NCI-H1092 (cell line): ENCODE measurements around the gene GRM8.
A peak's percentile ranks its signal among the peaks of the same experiment; 100 is the strongest.
"Not testable (repeated sequence)": the region's sequence is repeated elsewhere in the genome, so short reads cannot be mapped to it uniquely, and the experiment has no call there.

Source experiments
- DNase-seq: peaks from one replicate; lab custom pipeline; 2025; lab: John Stamatoyannopoulos, UW

GRM8 gene

DNA sequence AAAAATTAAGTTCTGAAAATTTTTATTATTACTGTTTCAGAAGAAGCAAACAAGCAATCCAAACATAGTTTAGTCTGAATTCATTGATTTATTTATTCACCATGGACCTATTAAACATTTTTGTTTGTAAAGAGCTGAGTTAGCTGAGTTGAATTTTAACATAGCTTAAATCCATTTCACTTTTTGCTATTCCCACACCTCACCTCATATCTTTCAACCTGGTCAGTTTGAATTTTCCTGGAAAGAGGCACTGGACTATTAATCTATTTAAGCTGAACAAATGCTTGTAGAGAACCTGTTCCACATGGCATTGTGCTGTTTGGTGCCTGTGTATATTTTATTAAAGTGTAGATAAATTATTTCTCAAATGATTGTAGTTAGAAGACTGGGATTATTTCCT, 344.2 kb downstream of the GRM8 start:
- not testable (repeated sequence) for DNase-seq

GRCh38 chr7:126907657-126908056, 345.1 kb downstream of the GRM8 start:
- DNase-seq, result not testable (repeated sequence)

DNA sequence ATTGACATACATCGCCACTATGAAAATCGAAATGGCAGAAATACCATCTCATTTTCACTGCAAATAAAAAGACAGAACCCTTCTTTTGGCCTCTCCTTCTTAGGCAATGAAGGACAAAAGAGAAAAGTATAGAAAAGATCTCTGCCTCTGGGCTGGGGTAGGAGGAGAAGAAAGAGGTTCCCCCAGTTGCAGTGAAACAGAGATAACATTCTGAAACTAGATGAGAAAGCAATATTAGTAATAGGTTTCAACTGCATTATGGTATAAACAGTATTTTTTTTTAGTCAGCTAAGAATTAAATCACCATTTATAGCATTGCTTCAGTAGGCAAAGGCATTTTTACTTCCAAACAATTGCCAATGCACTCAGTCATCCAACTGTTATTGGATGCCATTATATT, 347.5 kb downstream of the GRM8 start:
- not testable (repeated sequence) for DNase-seq

- DNase-seq, result not testable (repeated sequence)
Observed at GRCh38 chr7:126901041-126901765, 351.5 kb downstream of the GRM8 start.

DNA sequence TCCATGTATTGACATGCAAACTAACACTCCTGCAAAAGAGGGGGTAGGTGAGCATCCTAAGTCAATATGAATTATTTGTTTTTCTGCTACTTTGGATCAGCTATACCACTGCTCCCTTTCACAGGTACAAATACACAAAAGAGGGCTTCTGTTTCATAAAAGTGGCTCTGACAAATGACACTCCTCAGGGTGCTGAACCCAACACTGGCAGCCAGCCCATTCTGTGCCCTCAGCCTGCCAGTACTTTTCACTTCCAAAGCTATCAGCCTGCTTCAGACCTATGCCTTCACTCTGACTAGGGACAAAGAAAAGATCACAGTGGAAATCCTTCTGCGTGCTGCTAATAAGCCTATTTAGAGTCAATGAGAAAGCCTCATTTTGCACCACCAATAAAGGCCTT, 364.8 kb downstream of the GRM8 start:
- DNase-seq, result peak; percentile 86

- DNase-seq, result peak; percentile 37
Observed at GRCh38 chr7:126887560-126887959, 365.2 kb downstream of the GRM8 start.

DNA sequence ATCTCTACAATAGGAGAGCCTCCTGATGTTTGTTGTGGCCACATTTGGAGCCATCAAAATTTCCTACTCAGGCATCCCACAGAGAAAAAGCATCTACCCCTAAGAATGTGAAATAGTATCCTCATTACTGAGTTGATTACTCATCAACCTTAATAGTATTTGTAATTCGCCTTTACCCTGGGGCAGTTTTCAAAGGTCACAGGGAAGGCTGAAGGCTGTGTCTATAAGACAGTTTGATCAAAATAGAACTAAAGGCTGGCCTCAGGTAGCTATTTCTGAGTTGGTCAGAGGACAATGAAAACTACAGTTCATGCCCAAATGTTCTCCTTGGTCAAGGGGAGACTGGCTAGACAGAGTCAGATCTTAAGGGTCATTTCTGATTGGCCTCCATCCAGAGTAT, 370.0 kb downstream of the GRM8 start:
- DNase-seq, result not testable (repeated sequence)

GRCh38 chr7:126881908-126882307, 370.8 kb downstream of the GRM8 start:
- peak; percentile 48 for DNase-seq

GRCh38 chr7:126881315-126881714, 371.4 kb downstream of the GRM8 start:
- no peak for DNase-seq

GRCh38 chr7:126876536-126876935, 376.2 kb downstream of the GRM8 start:
- DNase-seq, result not testable (repeated sequence)

- DNase-seq, result no peak
Observed at GRCh38 chr7:126856691-126857291, 395.9 kb downstream of the GRM8 start.

DNA sequence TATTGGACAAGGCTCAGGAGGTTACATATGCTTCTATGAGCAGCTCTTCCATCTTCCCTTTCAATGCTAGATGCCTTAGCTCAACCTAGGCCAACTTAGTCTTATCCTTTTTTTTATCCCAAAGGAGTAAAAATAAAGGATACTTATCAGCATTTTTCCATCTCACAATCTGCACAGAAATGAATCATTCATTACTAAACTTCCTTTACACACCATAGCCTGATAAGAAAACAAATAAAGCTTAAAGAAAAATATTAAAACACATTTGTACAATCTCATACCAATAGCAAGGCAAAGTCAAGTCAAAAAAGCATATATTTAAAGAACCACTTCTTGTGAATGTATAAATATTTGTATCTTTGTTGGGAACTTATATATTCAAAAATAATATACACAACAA, 407.4 kb downstream of the GRM8 start:
- no peak for DNase-seq

GRCh38 chr7:126843883-126844282, 408.9 kb downstream of the GRM8 start:
- DNase-seq, result no peak

DNA sequence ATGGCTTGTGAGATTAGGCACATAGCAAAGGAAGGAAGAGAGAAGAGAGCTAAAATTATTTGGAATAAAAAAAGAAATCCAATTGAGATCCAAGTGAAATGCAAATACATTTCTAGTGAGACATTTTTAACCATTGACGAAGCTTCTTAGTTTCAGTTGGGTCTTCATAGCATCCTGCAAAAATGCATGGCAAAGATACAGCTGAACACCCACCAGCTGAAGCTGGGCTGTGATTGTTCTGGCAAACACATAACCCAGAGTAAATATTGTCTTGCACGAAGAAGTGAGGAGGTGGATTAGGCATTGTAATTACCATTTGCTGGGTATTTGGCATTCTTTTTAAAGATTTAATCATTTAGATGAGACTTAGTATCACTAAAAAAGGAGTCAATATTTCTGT, 409.4 kb downstream of the GRM8 start:
- DNase-seq, result peak; percentile 20

DNA sequence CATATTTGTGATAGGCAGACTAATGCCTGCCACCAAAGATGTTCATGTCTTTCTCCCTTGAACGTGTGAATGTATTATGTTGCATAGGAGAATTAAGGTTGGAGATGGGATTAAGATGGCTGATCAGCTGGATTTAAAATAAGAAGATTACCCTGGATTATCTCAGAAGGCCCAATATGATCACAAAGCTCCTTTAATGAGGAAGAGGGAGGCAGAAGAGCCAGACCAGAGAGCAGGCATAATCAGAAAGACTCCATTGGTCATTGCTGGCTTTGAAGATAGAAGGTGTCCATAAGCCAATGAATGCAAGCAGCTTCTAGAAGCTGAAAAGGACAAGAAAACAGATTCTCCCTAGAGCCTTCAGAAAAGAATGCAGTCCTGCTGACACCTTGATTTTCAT, 410.3 kb downstream of the GRM8 start:
- no peak for DNase-seq

DNA sequence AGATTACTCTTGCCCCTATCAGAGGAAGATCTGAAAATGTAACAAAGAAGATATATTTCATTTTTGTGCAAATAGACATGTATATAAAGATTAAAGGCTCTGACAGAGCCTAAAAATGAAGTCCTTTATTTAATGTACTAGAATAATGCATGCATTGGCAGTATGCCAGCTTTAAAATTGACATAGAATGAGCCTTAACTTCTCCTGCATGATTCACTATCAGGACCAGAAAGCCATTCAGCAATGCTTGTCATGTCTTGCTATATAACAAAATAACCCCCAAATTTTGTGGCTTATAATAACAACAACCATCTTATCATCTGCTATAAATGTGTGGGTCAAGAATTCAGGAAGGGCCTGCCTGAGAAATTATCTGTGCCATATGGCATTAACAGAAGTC, 411.9 kb downstream of the GRM8 start:
- peak; percentile 31 for DNase-seq

DNA sequence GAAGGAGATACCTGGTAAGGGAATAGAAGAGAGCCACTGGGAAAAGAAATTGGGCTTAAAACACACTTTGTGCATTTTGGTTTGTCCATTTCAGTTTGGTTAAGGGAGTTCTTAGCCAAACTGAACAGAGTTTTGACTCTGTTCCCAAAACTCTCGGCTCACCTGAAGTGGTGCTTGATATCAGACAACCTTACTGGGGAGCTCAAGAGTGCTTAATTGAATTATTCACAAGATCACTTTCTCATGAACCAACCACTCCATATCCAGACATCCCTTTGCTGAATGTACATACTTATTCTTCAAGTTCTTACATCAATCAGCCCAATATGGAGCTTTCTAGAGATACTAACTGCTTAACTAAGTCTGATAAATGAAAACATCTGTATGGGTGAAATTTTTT, 413.1 kb downstream of the GRM8 start:
- no peak for DNase-seq

GRCh38 chr7:126838194-126838593, 414.5 kb downstream of the GRM8 start:
- DNase-seq, result no peak

- not testable (repeated sequence) for DNase-seq
Observed at GRCh38 chr7:126831241-126831640, 421.5 kb downstream of the GRM8 start.

GRCh38 chr7:126820925-126821324, 431.8 kb downstream of the GRM8 start:
- no peak for DNase-seq

- no peak for DNase-seq
Observed at GRCh38 chr7:126819197-126819484, 433.6 kb downstream of the GRM8 start.

GRCh38 chr7:126818393-126819196, 434.1 kb downstream of the GRM8 start:
- DNase-seq, result no peak

DNA sequence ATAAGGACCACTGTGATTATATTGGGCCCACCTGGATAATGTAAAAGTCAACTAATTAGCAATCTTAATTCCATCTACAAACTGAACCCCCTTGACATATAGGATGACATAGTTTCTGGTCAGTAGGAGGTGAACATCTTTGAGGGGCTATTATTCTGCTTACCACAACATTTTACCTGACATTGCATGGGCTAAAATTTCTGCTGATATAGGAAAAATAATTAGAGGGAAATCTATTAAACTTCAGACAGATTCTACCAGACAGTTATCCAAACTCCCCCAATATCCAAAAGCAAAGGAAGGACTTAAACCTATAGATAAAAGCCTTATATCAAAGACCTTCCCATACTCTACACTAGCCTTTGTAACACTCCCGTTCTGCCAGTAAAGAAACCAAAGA, 443.6 kb downstream of the GRM8 start:
- DNase-seq, result no peak
